ENCODE measurements around the gene CDS2. TPM values are rescaled to one million over a fixed set of nuclear protein-coding genes. Genes with fewer than 3 reads are reported as not detected.

Gene CDS2
- total and polyA plus RNA-seq, 4 donors = 9.6 to 31.6 (median 14.4) TPM

GRCh38 chr20:5078399-5078958 is 48.3 kb upstream of the CDS2 start:
- peak overlapping the region; percentile 49 for H3K9ac ChIP-seq (ENCODE audit: low read depth in 1 of 2, low read length in 2 of 2)
- H3K27ac ChIP-seq (ENCODE audit: low read depth in 1 of 2, low read length in 2 of 2) = peak overlapping the region; percentile 68 to 77
- no peaks in the 10 kb centered on the region for H3K27me3 ChIP-seq (ENCODE audit: control insufficient read depth in 4 of 4, insufficient read depth in 4 of 4, low read length in 3 of 4)
- no peaks in the 10 kb centered on the region for H3K36me3 ChIP-seq (ENCODE audit: control insufficient read depth in 4 of 4, insufficient read depth in 3 of 4, low read depth in 1 of 4, low read length in 3 of 4)
- no peak for DNase-seq (ENCODE audit: low spot score)
- 54% methylated on average over 11 of the region's 11 CpGs for WGBS
- H3K4me3 ChIP-seq (ENCODE audit: low read depth in 1 of 3, low read length in 3 of 3) = peak overlapping the region in 1 of 3 donors; percentile 35
- peaks cover 0 to 5% (median 3%) of the 10 kb centered on the region in 4 donors for H3K4me1 ChIP-seq (ENCODE audit: control insufficient read depth in 4 of 4, insufficient read depth in 4 of 4, low read length in 3 of 4)
- no peaks in the 10 kb centered on the region for H3K9me3 ChIP-seq (ENCODE audit: control insufficient read depth in 4 of 4, low read length in 3 of 4)
- TF ChIP-seq FOXA2 (IDR thresholded peaks at IDR 0.05) (no peak), HNF4A (conservative IDR thresholded peaks at IDR 0.05) (no peak), ZBTB33 (IDR thresholded peaks at IDR 0.05) (no peak), SP1 (IDR thresholded peaks at IDR 0.05) (no peak), HNF4G (IDR thresholded peaks at IDR 0.05) (no peak), TAF1 (conservative IDR thresholded peaks at IDR 0.05) (no peak), EGR1 (IDR thresholded peaks at IDR 0.05; ENCODE audit: low read depth in 2 of 2) (no peak), RXRA (IDR thresholded peaks at IDR 0.05) (peak in 1 of 2 donors; percentile 5), ATF3 (IDR thresholded peaks at IDR 0.05) (no peak), CTCF (IDR thresholded peaks at IDR 0.05; ENCODE audit: low read depth, low read length, missing input control) (no peak), FOXA1 (IDR thresholded peaks at IDR 0.05) (no peak), RAD21 (IDR thresholded peaks at IDR 0.05) (peak in 1 of 2 donors; percentile 24), YY1 (IDR thresholded peaks at IDR 0.05) (no peak), MAX (IDR thresholded peaks at IDR 0.05) (peak; percentile 32), GABPA (IDR thresholded peaks at IDR 0.05 in 1 of 2, conservative IDR thresholded peaks at IDR 0.05 in 1 of 2) (no peak), REST (IDR thresholded peaks at IDR 0.05) (no peak), NR2F2 (IDR thresholded peaks at IDR 0.05) (no peak), JUND (IDR thresholded peaks at IDR 0.05) (no peak)
